H1 (cell line): ENCODE data around the gene FAM83B. TPM values are rescaled to one million over a fixed set of nuclear protein-coding genes. Genes with fewer than 3 reads are reported as not detected.

ENCODE experiments used
- CTCF ChIA-PET: fragments of 300-600 bp; sonication (Branson Sonifier 250); formaldehyde crosslinking; loops from one replicate; lab custom pipeline; 2021; ENCODE audit not compliant: partially characterized antibody; lab: Charles Lee
- POLR2A ChIA-PET: fragments of 300-600 bp; sonication (Branson Sonifier 250); formaldehyde crosslinking; loops from one replicate; lab custom pipeline; 2021; ENCODE audit warnings: inconsistent platforms; ENCODE audit not compliant: partially characterized antibody; lab: Charles Lee
- DNase-seq, 2 experiments: peaks; one replicate each; pipeline versions ENCODE4 v3.0.0 to v3.0.0-alpha.2; 2010 to 2022; ENCODE audit warnings: low spot score in 2 of 2, low read depth in 1 of 2, mixed read lengths in 1 of 2
- FAIRE-seq: peaks from 2 replicates; lab custom pipeline; 2011; peaks lifted over from hg19 to GRCh38; lab: Jason Lieb, UNC
- H2AFZ ChIP-seq: 2 replicates; pipeline ENCODE4 v1.8.1; 2012; ENCODE audit warnings: low read length, inconsistent platforms
- H2AK5ac ChIP-seq: 2 replicates; pipeline ENCODE4 v1.6.1; 2013; ENCODE audit warnings: low read depth, low read length
- H2BK120ac ChIP-seq: replicated peaks from 2 replicates; pipeline ENCODE3; 2013; ENCODE audit warnings: low read depth, low read length, inconsistent platforms
- H2BK12ac ChIP-seq: 2 replicates; pipeline ENCODE4 v1.6.1; 2013; ENCODE audit warnings: low read depth, low read length
- H2BK15ac ChIP-seq: 2 replicates; pipeline ENCODE4 v1.6.1; 2013; ENCODE audit warnings: low read length
- H2BK20ac ChIP-seq: 2 replicates; pipeline ENCODE4 v1.6.1; 2013; ENCODE audit warnings: low read length
- H2BK5ac ChIP-seq: 2 replicates; pipeline ENCODE4 v1.6.1; 2013; ENCODE audit warnings: low read depth, low read length
- H3K14ac ChIP-seq: 2 replicates; pipeline ENCODE4 v1.6.1; 2013; ENCODE audit warnings: inconsistent platforms; ENCODE audit not compliant: insufficient read length
- H3K18ac ChIP-seq: 2 replicates; pipeline ENCODE4 v1.6.1; 2013; ENCODE audit warnings: low read length; ENCODE audit errors: extremely low read depth
- H3K23ac ChIP-seq: 2 replicates; pipeline ENCODE4 v1.6.1; 2013; ENCODE audit warnings: inconsistent platforms; ENCODE audit not compliant: insufficient read length
- H3K23me2 ChIP-seq: 2 replicates; pipeline ENCODE4 v1.6.1; 2013; ENCODE audit warnings: low read depth, low read length
- H3K27ac ChIP-seq: 2 replicates; pipeline ENCODE4 v1.6.1; 2011; ENCODE audit warnings: low read depth, low read length, inconsistent platforms
- H3K27me3 ChIP-seq, 4 experiments: replicated peaks in 1 of 4; 1 replicate in 1 of 4; 2 replicates in 3 of 4; pipeline versions ENCODE4 v1.6.1 to v1.8.1; 2011 to 2013; ENCODE audit warnings: low read length in 3 of 4, mild to moderate bottlenecking in 3 of 4, inconsistent platforms in 2 of 4, mixed read lengths in 2 of 4, moderate library complexity in 1 of 4; ENCODE audit not compliant: control insufficient read depth in 3 of 4, insufficient read depth in 3 of 4; ENCODE audit errors: extremely low read depth in 1 of 4
- H3K36me3 ChIP-seq, 4 experiments: 2 replicates each; pipeline versions ENCODE4 v1.6.1 to v1.8.1; 2011 to 2013; ENCODE audit warnings: mild to moderate bottlenecking in 4 of 4, low read length in 3 of 4, moderate library complexity in 2 of 4, control low read depth in 1 of 4, inconsistent platforms in 1 of 4; ENCODE audit not compliant: insufficient read depth in 4 of 4, control insufficient read depth in 2 of 4
- H3K4ac ChIP-seq: replicated peaks from 2 replicates; pipeline ENCODE3; 2013; ENCODE audit warnings: low read length, low read depth, mixed read lengths, inconsistent platforms; ENCODE audit not compliant: insufficient read length
- H3K4me1 ChIP-seq, 4 experiments: replicated peaks in 1 of 4; 1 replicate in 1 of 4; 2 replicates in 3 of 4; pipeline versions ENCODE4 v1.6.1 to v1.8.1; 2011 to 2013; ENCODE audit warnings: low read length in 3 of 4, inconsistent platforms in 2 of 4, mixed read lengths in 1 of 4; ENCODE audit not compliant: insufficient read depth in 4 of 4, control insufficient read depth in 3 of 4
- H3K4me2 ChIP-seq, 2 experiments: 2 replicates each; pipeline versions ENCODE4 v1.6.1 to v1.8.1; 2011 to 2013; ENCODE audit warnings: low read depth in 2 of 2, low read length in 2 of 2, control low read depth in 1 of 2, inconsistent platforms in 1 of 2, mild to moderate bottlenecking in 1 of 2; ENCODE audit not compliant: insufficient read depth in 1 of 2
- H3K4me3 ChIP-seq, 4 experiments: fragments of 200-600, 300-600 bp in 1 of 4; sonication (generic), shearing (Covaris generic), sonication (Bioruptor Twin) in 1 of 4; 2 replicates each; pipeline versions ENCODE4 v1.5.1 to v1.8.1; 2011 to 2016; ENCODE audit warnings: low read length in 4 of 4, low read depth in 3 of 4, control low read depth in 2 of 4, inconsistent platforms in 2 of 4, mild to moderate bottlenecking in 2 of 4, mixed read lengths in 1 of 4, moderate library complexity in 1 of 4; ENCODE audit not compliant: insufficient read depth in 2 of 4; ENCODE audit errors: extremely low read depth in 1 of 4
- H3K56ac ChIP-seq: replicated peaks from 2 replicates; pipeline ENCODE3; 2013; ENCODE audit warnings: low read depth, mild to moderate bottlenecking, mixed read lengths, low read length, inconsistent platforms; ENCODE audit not compliant: insufficient read length
- H3K79me1 ChIP-seq: 2 replicates; pipeline ENCODE4 v1.6.1; 2013; ENCODE audit warnings: low read depth, low read length, control low read depth
- H3K79me2 ChIP-seq, 2 experiments: 2 replicates each; pipeline versions ENCODE4 v1.6.1 to v1.8.1; 2012 to 2013; ENCODE audit warnings: low read length in 2 of 2, mild to moderate bottlenecking in 2 of 2, inconsistent platforms in 1 of 2; ENCODE audit not compliant: insufficient read depth in 2 of 2, control insufficient read depth in 1 of 2
- H3K9ac ChIP-seq, 4 experiments: replicated peaks in 1 of 4; 1 replicate in 1 of 4; 2 replicates in 3 of 4; pipeline versions ENCODE4 v1.6.1 to v1.8.1; 2011 to 2013; ENCODE audit warnings: low read depth in 3 of 4, low read length in 3 of 4, control low read depth in 2 of 4, mild to moderate bottlenecking in 2 of 4, moderate library complexity in 2 of 4, inconsistent platforms in 1 of 4; ENCODE audit errors: extremely low read depth in 1 of 4
- H3K9me3 ChIP-seq, 2 experiments: 2 replicates each; pipeline versions ENCODE4 v1.6.1 to v1.8.1; 2012 to 2013; ENCODE audit warnings: mild to moderate bottlenecking in 2 of 2, moderate library complexity in 2 of 2, control low read depth in 1 of 2, inconsistent platforms in 1 of 2, low read depth in 1 of 2, low read length in 1 of 2, mixed read lengths in 1 of 2; ENCODE audit not compliant: insufficient read depth in 2 of 2
- H4K20me1 ChIP-seq, 2 experiments: replicated peaks in 1 of 2; 2 replicates each; pipeline versions ENCODE3 to v1.8.1; 2011 to 2013; ENCODE audit warnings: inconsistent platforms in 2 of 2, low read length in 2 of 2, mild to moderate bottlenecking in 1 of 2; ENCODE audit not compliant: insufficient read depth in 2 of 2, control insufficient read depth in 1 of 2
- H4K5ac ChIP-seq: 2 replicates; pipeline ENCODE4 v1.6.1; 2013; ENCODE audit warnings: low read length, low read depth, mixed read lengths, inconsistent platforms; ENCODE audit not compliant: insufficient read length
- H4K8ac ChIP-seq: 2 replicates; pipeline ENCODE4 v1.8.0; 2013; ENCODE audit warnings: mild to moderate bottlenecking, moderate library complexity, low read length, inconsistent platforms; ENCODE audit not compliant: insufficient read depth; ENCODE audit errors: extremely low read depth
- H4K91ac ChIP-seq: replicated peaks from 2 replicates; pipeline ENCODE3; 2013; ENCODE audit warnings: low read length, mixed read lengths, inconsistent platforms; ENCODE audit not compliant: insufficient read length
- BCL11A ChIP-seq, 2 experiments: IDR thresholded peaks; one replicate each; pipeline ENCODE4 v1.6.1; 2011; ENCODE audit warnings: low read depth in 2 of 2, low read length in 2 of 2, mild to moderate bottlenecking in 2 of 2
- YY1 ChIP-seq: IDR thresholded peaks from 2 replicates; pipeline ENCODE4 v1.6.1; 2011; ENCODE audit warnings: low read depth, mild to moderate bottlenecking, low read length
- WGBS, 2 experiments: shearing (Covaris generic) in 1 of 2; methylation state at CpG; one replicate each; pipeline versions ENCODE4 v1.1.6 to v1.1.7; 2013 to 2015; ENCODE audit warnings: low lambda C conversion rate in 2 of 2, mixed read lengths in 2 of 2, inconsistent platforms in 1 of 2, low coverage in 1 of 2, missing lambda C conversion rate in 1 of 2; ENCODE audit not compliant: insufficient replicate concordance in 2 of 2, insufficient coverage in 1 of 2, insufficient read length in 1 of 2; ENCODE audit errors: extremely low coverage in 1 of 2, missing lambda C conversion rate in 1 of 2; 5-methylcytosine and 5-hydroxymethylcytosine counted together
- polyA plus RNA-seq, 7 experiments: library from polyadenylated mRNA; depleted of rRNA in 3 of 7; stranded (reverse) in 5 of 7; unstranded in 2 of 7; fragments of >200 nt in 5 of 7; fragments of 200-250 nt in 2 of 7; gene quantifications; 1 replicate in 5 of 7; 2 replicates in 1 of 7; 4 replicates in 1 of 7; pipeline versions ENCODE4 v1.2.1 to v1.2.3, GENCODE V29; 2011 to 2013; ENCODE audit warnings: missing spikeins in 2 of 7, mixed read lengths in 2 of 7
- total RNA-seq: library from RNA; stranded (reverse); fragmentation: NEBNext Ultra II Directional; extraction: Animal tissue kit (Norgen Biotek cat#: 25700); gene quantifications from 2 replicates; pipeline ENCODE4 v1.2.1, GENCODE V29; 2021

Gene FAM83B
- total and polyA plus RNA-seq, 2 of the 8 experiments (the other 6 are each of a cell fraction or from before 2014, with no cell fraction given): 0.71 to 5.7 TPM

- Histone ChIP-seq H3K9ac (no peak overlapping the region), H2AK5ac (no peak overlapping the region), H3K4me2 (no peak overlapping the region), H4K5ac (no peak overlapping the region), H2BK5ac (no peak overlapping the region), H4K8ac (no peak overlapping the region), H3K27ac (no peak overlapping the region), H3K36me3 (no peaks in the 10 kb centered on the region), H2BK20ac (no peak overlapping the region), H3K4me1 (no peaks in the 10 kb centered on the region), H4K20me1 (no peaks in the 10 kb centered on the region), H2BK12ac (no peak overlapping the region), H2BK15ac (no peak overlapping the region), H3K23me2 (no peaks in the 10 kb centered on the region), H3K9me3 (no peaks in the 10 kb centered on the region), H3K79me2 (no peaks in the 10 kb centered on the region), H3K18ac (no peak overlapping the region), H4K91ac (no peak overlapping the region), H3K79me1 (no peaks in the 10 kb centered on the region), H3K23ac (no peak overlapping the region), H3K27me3 (no peaks in the 10 kb centered on the region), H3K14ac (no peak overlapping the region)
- POLR2A ChIA-PET: no interaction called here
- CTCF ChIA-PET: no interaction called here
- no peak for FAIRE-seq
- TF ChIP-seq YY1: no peak
- no peak for TF ChIP-seq BCL11A (IDR thresholded peaks at IDR 0.05; ENCODE audit: low read depth in 2 of 2, low read length in 2 of 2)
- TF ChIP-seq, all 59 proteins: peak for 0
- 94% methylated on average over 5 of the region's 5 CpGs; no CpG with 5 or more reads in 1 of the 2 experiments for WGBS, 2 experiments
- Histone ChIP-seq H2AFZ (no peak overlapping the region), H2BK120ac (no peak overlapping the region), H3K56ac (no peak overlapping the region), H3K4me3 (no peak overlapping the region), H3K4ac (no peak overlapping the region)
- DNase-seq: no peak
Observed at GRCh38 chr6:54877713-54878317, 31.2 kb downstream of the FAM83B start.
